Measurements from ENCODE around the gene CCNT1.

GRCh38 chr12:48694038-48694437 lies 22.5 kb downstream of the CCNT1 start:
- TF ChIP-seq POLR2AphosphoS5 (IDR thresholded peaks at IDR 0.05) (no peak), POLR2A (IDR thresholded peaks at IDR 0.05) (no peak)

Data from spleen (tissue), 3 donors.